Measurements from ENCODE around the gene SLITRK2.

The SLITRK2 gene

DNA sequence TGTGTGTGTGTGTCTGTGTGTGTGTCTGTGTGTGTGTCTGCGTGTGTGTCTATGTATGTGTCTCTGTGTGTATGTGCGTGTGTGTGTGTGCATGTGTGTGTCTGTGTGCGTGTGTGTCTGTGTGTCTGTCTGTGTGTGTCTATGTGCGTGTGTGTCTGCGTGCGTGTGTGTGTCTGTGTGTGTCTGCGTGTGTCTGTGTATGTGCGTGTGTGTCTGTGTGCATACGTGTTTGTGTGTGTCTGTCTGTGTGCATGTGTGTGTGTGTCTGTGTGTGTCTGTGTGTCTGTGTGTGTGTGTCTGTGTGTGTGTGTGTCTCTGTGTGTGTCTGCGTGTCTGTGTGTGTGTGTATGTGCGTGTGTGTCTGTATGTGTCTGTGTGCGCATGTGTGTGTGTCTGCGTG is 35.6 kb downstream of the SLITRK2 start:
- Histone ChIP-seq H3K27me3 (ENCODE audit: low read depth, low read length) (no peaks in the 10 kb centered on the region), H2AFZ (ENCODE audit: low read depth, low read length) (no peak overlapping the region), H3K4me2 (ENCODE audit: low read length) (no peak overlapping the region), H3K9me3 (ENCODE audit: insufficient read depth, low read length) (no peaks in the 10 kb centered on the region), H3K36me3 (replicated peaks; ENCODE audit: low read depth, low read length) (no peaks in the 10 kb centered on the region), H4K20me1 (ENCODE audit: insufficient read depth, low read length) (no peaks in the 10 kb centered on the region), H3K79me2 (ENCODE audit: low read length) (no peaks in the 10 kb centered on the region), H3K9ac (ENCODE audit: low read length) (no peak overlapping the region), H3K4me3 (ENCODE audit: low read length) (no peak overlapping the region), H3K4me1 (ENCODE audit: low read length) (no peaks in the 10 kb centered on the region), H3K27ac (ENCODE audit: low read length) (no peak overlapping the region)
- TF ChIP-seq, protein P1, sequence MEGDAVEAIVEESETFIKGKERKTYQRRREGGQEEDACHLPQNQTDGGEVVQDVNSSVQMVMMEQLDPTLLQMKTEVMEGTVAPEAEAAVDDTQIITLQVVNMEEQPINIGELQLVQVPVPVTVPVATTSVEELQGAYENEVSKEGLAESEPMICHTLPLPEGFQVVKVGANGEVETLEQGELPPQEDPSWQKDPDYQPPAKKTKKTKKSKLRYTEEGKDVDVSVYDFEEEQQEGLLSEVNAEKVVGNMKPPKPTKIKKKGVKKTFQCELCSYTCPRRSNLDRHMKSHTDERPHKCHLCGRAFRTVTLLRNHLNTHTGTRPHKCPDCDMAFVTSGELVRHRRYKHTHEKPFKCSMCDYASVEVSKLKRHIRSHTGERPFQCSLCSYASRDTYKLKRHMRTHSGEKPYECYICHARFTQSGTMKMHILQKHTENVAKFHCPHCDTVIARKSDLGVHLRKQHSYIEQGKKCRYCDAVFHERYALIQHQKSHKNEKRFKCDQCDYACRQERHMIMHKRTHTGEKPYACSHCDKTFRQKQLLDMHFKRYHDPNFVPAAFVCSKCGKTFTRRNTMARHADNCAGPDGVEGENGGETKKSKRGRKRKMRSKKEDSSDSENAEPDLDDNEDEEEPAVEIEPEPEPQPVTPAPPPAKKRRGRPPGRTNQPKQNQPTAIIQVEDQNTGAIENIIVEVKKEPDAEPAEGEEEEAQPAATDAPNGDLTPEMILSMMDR (IDR thresholded peaks at IDR 0.05; ENCODE audit: low read depth, low read length), result no peak
- TF ChIP-seq EZH2phosphoT487 (IDR thresholded peaks at IDR 0.05; ENCODE audit: low read depth), result no peak

DNA sequence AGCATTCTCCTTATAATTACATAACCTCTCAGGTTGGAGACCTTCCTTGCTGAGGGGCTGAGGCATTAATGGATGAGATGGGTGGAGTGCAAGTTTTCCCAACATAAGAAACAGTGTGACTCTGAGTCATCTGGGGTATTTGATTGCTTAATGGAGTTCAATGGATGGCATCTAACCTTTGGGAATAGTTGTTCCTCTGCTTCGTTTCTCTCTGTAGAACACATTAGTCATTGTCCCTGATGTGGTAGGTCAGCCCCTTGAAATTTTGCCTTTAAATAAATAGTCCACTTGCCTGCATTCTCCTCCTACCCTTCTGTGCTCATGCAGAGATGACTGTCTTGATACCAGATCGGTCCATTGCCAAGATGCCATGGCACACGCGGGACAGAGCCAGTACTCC is 38.6 kb downstream of the SLITRK2 start:
- H2AFZ ChIP-seq (ENCODE audit: low read depth, low read length), result no peak overlapping the region
- no peaks in the 10 kb centered on the region for H3K4me1 ChIP-seq (ENCODE audit: low read length)
- H3K79me2 ChIP-seq (ENCODE audit: low read length), result no peaks in the 10 kb centered on the region
- H3K9ac ChIP-seq (ENCODE audit: low read length), result no peak overlapping the region
- no peak overlapping the region for H3K4me3 ChIP-seq (ENCODE audit: low read length)
- H4K20me1 ChIP-seq (ENCODE audit: insufficient read depth, low read length), result no peaks in the 10 kb centered on the region
- H3K4me2 ChIP-seq (ENCODE audit: low read length), result no peak overlapping the region
- H3K27me3 ChIP-seq (ENCODE audit: low read depth, low read length), result no peaks in the 10 kb centered on the region
- H3K27ac ChIP-seq (ENCODE audit: low read length), result no peak overlapping the region
- H3K9me3 ChIP-seq (ENCODE audit: insufficient read depth, low read length), result no peaks in the 10 kb centered on the region
- no peaks in the 10 kb centered on the region for H3K36me3 ChIP-seq (replicated peaks; ENCODE audit: low read depth, low read length)
- TF ChIP-seq EZH2phosphoT487 (IDR thresholded peaks at IDR 0.05; ENCODE audit: low read depth), result no peak
- TF ChIP-seq, protein P1 (IDR thresholded peaks at IDR 0.05; ENCODE audit: low read depth, low read length), result no peak

DNA sequence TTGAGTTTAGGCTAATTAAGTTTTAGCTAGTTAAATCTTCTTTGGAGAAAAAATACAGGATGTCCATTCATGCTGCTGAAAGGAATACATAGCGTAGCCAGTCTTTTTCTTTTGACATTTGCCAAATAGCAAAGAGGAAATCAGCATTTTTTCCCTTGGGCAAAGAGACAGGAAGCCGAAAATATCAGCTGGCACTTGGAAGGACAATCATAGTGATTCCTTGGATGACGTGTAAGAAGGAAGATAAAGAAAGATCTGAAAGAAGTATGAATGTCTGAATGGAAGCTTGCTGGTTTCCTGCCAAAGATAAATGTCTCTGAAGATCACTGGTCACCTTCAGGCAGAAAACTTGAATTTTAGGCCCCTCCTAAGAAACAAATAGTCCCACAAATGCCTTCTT is 44.2 kb downstream of the SLITRK2 start:
- no peak overlapping the region for H3K4me2 ChIP-seq (ENCODE audit: low read length)
- H3K36me3 ChIP-seq (replicated peaks; ENCODE audit: low read depth, low read length), result no peaks in the 10 kb centered on the region
- no peak for TF ChIP-seq EZH2phosphoT487 (IDR thresholded peaks at IDR 0.05; ENCODE audit: low read depth)
- TF ChIP-seq, protein P1 (IDR thresholded peaks at IDR 0.05; ENCODE audit: low read depth, low read length), result no peak
- H4K20me1 ChIP-seq (ENCODE audit: insufficient read depth, low read length), result no peaks in the 10 kb centered on the region
- H2AFZ ChIP-seq (ENCODE audit: low read depth, low read length), result no peak overlapping the region
- no peak overlapping the region for H3K4me3 ChIP-seq (ENCODE audit: low read length)
- H3K79me2 ChIP-seq (ENCODE audit: low read length), result no peaks in the 10 kb centered on the region
- no peaks in the 10 kb centered on the region for H3K9me3 ChIP-seq (ENCODE audit: insufficient read depth, low read length)
- no peak overlapping the region for H3K27ac ChIP-seq (ENCODE audit: low read length)
- no peaks in the 10 kb centered on the region for H3K27me3 ChIP-seq (ENCODE audit: low read depth, low read length)
- no peaks in the 10 kb centered on the region for H3K4me1 ChIP-seq (ENCODE audit: low read length)
- no peak overlapping the region for H3K9ac ChIP-seq (ENCODE audit: low read length)

DNA sequence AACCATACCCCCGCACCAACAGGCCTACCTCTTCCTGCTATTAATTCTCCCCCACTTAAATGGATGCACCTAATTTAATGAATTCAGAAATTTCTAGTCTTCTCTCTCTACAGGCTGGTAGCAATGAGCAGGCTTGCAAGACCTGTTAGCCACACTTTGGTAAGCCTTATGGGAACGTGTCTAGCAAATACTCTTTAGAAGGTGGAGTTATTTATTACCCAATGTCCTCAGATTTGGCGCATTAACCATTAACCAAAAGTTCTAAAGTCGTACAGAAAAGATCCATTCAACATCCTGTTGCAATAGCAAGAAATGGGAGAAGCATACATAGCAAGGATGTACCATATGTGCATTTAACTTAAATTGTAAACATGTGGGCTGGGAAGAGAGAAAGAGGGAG is 47.5 kb downstream of the SLITRK2 start:
- Histone ChIP-seq H3K36me3 (replicated peaks; ENCODE audit: low read depth, low read length) (no peaks in the 10 kb centered on the region), H4K20me1 (ENCODE audit: insufficient read depth, low read length) (no peaks in the 10 kb centered on the region), H3K4me1 (ENCODE audit: low read length) (no peaks in the 10 kb centered on the region), H3K9ac (ENCODE audit: low read length) (no peak overlapping the region), H3K9me3 (ENCODE audit: insufficient read depth, low read length) (no peaks in the 10 kb centered on the region), H2AFZ (ENCODE audit: low read depth, low read length) (no peak overlapping the region), H3K4me3 (ENCODE audit: low read length) (no peak overlapping the region), H3K79me2 (ENCODE audit: low read length) (no peaks in the 10 kb centered on the region), H3K4me2 (ENCODE audit: low read length) (no peak overlapping the region), H3K27ac (ENCODE audit: low read length) (no peak overlapping the region), H3K27me3 (ENCODE audit: low read depth, low read length) (no peaks in the 10 kb centered on the region)
- TF ChIP-seq, protein P1 (IDR thresholded peaks at IDR 0.05; ENCODE audit: low read depth, low read length), result no peak
- no peak for TF ChIP-seq EZH2phosphoT487 (IDR thresholded peaks at IDR 0.05; ENCODE audit: low read depth)
